ENCODE results near the gene KDF1. TPM values are rescaled to one million over a fixed set of nuclear protein-coding genes. Genes with fewer than 3 reads are reported as not detected.

KDF1 gene
- total and polyA plus RNA-seq, 2 experiments from 2014 or later, result 13.6 to 21.1 TPM

GRCh38 chr1:26994020-26994786 is 33.9 kb upstream of the KDF1 start:
- Mint-ChIP-seq H3K27me3 (ENCODE audit: insufficient read depth, low read depth, poor library complexity) (peaks cover 49% of the 10 kb centered on the region), H3K4me3 (peak overlapping the region; percentile 89), H3K36me3 (ENCODE audit: low read depth) (peaks cover 36% of the 10 kb centered on the region), H3K27ac (no peak overlapping the region), H3K9me3 (peaks cover 3% of the 10 kb centered on the region; the same call in 1 of the 3 replicates), H3K4me1 (peaks cover 54% of the 10 kb centered on the region)
- no peak for TF ChIP-seq ZNF462 (CRISPR knock-in tag; IDR thresholded peaks at IDR 0.05)
- TF ChIP-seq EZH2 (IDR thresholded peaks at IDR 0.05; ENCODE audit: low read depth, unreplicated experiment), result no peak
- 0 out of 2 replicates have a peak, but pooled peaks have one; percentile 16 for TF ChIP-seq POLR2AphosphoS5 (IDR thresholded peaks at IDR 0.05; ENCODE audit: low read depth)
- H3K9me2 ChIP-seq (ENCODE audit: insufficient read depth), result no peaks in the 10 kb centered on the region
- no peak for ATAC-seq
- H3K27me3 ChIP-seq (ENCODE audit: insufficient read depth), result no peaks in the 10 kb centered on the region
- peak overlapping the region; percentile 94 for H3K4me3 ChIP-seq
- peak overlapping the region; percentile 99 for H3K4me2 ChIP-seq
- H3K79me2 ChIP-seq (replicated peaks; ENCODE audit: insufficient read depth), result peaks cover 47% of the 10 kb centered on the region
- H3K36me3 ChIP-seq (ENCODE audit: insufficient read depth), result peaks cover 10% of the 10 kb centered on the region; the same call in 1 of the 2 replicates
- H3K4me1 ChIP-seq (ENCODE audit: insufficient read depth), result peaks cover 49% of the 10 kb centered on the region
- H3K27ac ChIP-seq (ENCODE audit: low read depth), result no peak overlapping the region
- H2AFZ ChIP-seq, result no peak overlapping the region
- H4K20me1 ChIP-seq (replicated peaks; ENCODE audit: insufficient read depth), result peaks cover 20% of the 10 kb centered on the region
- DNase-seq (ENCODE audit: low spot score), result peak; percentile 35
- peaks cover 38% of the 10 kb centered on the region for H3F3A ChIP-seq (replicated peaks; ENCODE audit: low read depth)
